Ovary (tissue), 3 donors: ENCODE measurements around the gene MTMR2.

ENCODE experiments used
- POLR2A ChIP-seq: fragments of 450-650 bp; IDR thresholded peaks from one replicate; pipeline ENCODE4 v1.6.1; 2017; ENCODE audit warnings: antibody characterized with exemption, mild to moderate bottlenecking, moderate library complexity
- TF ChIP-seq, protein P1 (sequence below), 3 donors: fragments of 450-650 bp in 2 of 3; fragments of 200-600 bp in 1 of 3; IDR thresholded peaks; one replicate each; pipeline versions ENCODE4 v1.5.1 to v1.8.0; 2016 to 2022; ENCODE audit warnings: antibody characterized with exemption in 3 of 3, mild to moderate bottlenecking in 1 of 3
- donor health status: DM: no; HTN: no; CAD: no.

DNA sequence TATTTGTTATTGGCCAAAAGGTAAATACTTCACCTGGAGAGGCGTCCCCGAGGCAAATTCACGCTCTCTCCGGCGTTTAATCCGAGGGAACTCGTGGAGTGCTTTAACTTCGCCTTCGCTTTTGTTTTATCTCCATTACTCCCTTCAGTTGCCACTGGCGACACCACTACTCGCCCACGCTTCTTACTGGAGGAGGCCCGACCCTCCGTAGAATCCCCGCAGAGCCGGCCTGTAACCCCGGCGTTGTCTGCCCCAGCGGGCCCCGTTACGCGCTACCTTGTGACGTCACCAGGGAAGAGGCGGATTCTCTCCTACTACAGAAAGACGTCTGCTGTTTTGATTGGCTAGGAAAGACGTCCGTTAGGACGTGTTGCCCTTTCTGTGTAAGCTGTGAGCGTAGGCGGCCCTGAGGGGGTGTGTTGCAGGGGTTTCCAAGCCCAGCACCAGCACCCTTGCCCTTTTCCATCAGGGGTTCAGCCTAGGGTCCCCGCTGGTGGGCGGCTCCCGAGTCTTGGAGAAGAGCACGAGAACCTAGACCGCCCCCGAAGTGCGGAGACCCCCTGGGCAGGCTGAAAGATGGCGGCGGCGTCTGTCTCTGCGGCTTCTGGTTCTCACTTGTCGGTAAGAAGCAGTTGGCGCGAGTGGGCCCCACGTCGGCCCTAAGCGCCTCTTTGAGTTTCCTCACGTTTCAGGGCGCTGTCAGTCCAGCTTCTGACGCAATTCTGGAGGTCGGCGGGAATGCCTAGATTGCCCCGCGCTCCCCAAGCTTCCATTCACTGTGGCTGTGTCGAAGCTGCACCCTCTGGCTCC lies 133.6 kb downstream of the MTMR2 start, which contains the start of gene CEP57:
- TF ChIP-seq, protein P1, sequence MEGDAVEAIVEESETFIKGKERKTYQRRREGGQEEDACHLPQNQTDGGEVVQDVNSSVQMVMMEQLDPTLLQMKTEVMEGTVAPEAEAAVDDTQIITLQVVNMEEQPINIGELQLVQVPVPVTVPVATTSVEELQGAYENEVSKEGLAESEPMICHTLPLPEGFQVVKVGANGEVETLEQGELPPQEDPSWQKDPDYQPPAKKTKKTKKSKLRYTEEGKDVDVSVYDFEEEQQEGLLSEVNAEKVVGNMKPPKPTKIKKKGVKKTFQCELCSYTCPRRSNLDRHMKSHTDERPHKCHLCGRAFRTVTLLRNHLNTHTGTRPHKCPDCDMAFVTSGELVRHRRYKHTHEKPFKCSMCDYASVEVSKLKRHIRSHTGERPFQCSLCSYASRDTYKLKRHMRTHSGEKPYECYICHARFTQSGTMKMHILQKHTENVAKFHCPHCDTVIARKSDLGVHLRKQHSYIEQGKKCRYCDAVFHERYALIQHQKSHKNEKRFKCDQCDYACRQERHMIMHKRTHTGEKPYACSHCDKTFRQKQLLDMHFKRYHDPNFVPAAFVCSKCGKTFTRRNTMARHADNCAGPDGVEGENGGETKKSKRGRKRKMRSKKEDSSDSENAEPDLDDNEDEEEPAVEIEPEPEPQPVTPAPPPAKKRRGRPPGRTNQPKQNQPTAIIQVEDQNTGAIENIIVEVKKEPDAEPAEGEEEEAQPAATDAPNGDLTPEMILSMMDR (IDR thresholded peaks at IDR 0.05) = peak in 1 of 3 donors; percentile 16
- TF ChIP-seq POLR2A = peak; percentile 73
